Heart left ventricle (tissue), 16 donors: ENCODE data around the gene KIAA2012. TPM values are rescaled to one million over a fixed set of nuclear protein-coding genes. Genes with fewer than 3 reads are reported as not detected.

Source experiments
- ATAC-seq, 4 donors: fragments of 200-7000 bp; cut with Tn5 transposase; one replicate each; pipeline ENCODE4 v1.9.1; 2020 to 2022; ENCODE audit warnings: moderate library complexity in 4 of 4, mild to moderate bottlenecking in 3 of 4, moderate number of reproducible peaks in 1 of 4
- DNase-seq, 5 donors: peaks; one replicate each; pipeline ENCODE4 v3.0.0-alpha.2; 2020
- H3K27ac ChIP-seq, 12 donors: fragments of 200-600 bp; sonication (generic) in 4 of 12; one replicate each; pipeline versions ENCODE4 v1.5.0 to v1.8.0; 2016 to 2022; ENCODE audit warnings: mild to moderate bottlenecking in 2 of 12
- H3K27me3 ChIP-seq, 9 donors: fragments of 200-600 bp; sonication (generic) in 2 of 9; one replicate each; pipeline versions ENCODE4 v1.5.1 to v1.8.0; 2016 to 2022; ENCODE audit warnings: mild to moderate bottlenecking in 3 of 9
- H3K36me3 ChIP-seq, 9 donors: fragments of 200-600 bp; sonication (generic) in 2 of 9; one replicate each; pipeline versions ENCODE4 v1.5.0 to v1.8.0; 2018 to 2022; ENCODE audit warnings: mild to moderate bottlenecking in 2 of 9
- H3K4me1 ChIP-seq, 12 donors: fragments of 200-600 bp; sonication (generic) in 4 of 12; one replicate each; pipeline versions ENCODE4 v1.5.0 to v1.8.0; 2016 to 2022; ENCODE audit warnings: mild to moderate bottlenecking in 3 of 12
- H3K4me3 ChIP-seq, 12 donors: fragments of 200-600 bp; sonication (generic) in 4 of 12; one replicate each; pipeline versions ENCODE4 v1.5.0 to v1.8.0; 2017 to 2022; ENCODE audit warnings: mild to moderate bottlenecking in 9 of 12, moderate library complexity in 4 of 12
- H3K9me3 ChIP-seq, 12 donors: fragments of 200-600 bp; sonication (generic) in 4 of 12; one replicate each; pipeline versions ENCODE4 v1.5.0 to v1.8.0; 2016 to 2022; ENCODE audit warnings: mild to moderate bottlenecking in 1 of 12
- POLR2A ChIP-seq, 2 donors: fragments of 450-650 bp; IDR thresholded peaks; one replicate each; pipeline ENCODE4 v1.6.1; 2017; ENCODE audit warnings: antibody characterized with exemption in 2 of 2, mild to moderate bottlenecking in 2 of 2, moderate library complexity in 2 of 2
- WGBS, 4 donors: extraction: QIAGEN DNeasy Blood & Tissue Kit in 2 of 4; methylation state at CpG; one replicate each; pipeline versions ENCODE4 v1.1.5 to v1.1.7; 2013 to 2018; 5-methylcytosine and 5-hydroxymethylcytosine counted together
- intact Hi-C, 10 donors: fragments of 100-400 bp; cut with DNase I; formaldehyde crosslinking; loops; one replicate each; pipeline versions ENCODE4 v1.11.1 to v1.14.2; 2022
- polyA plus RNA-seq, 2 donors: library from polyadenylated mRNA; stranded (reverse); fragments of 200-250 nt; gene quantifications; one replicate each; pipeline ENCODE4 v1.2.3, GENCODE V29; 2013
- total RNA-seq, 9 donors: library from RNA; depleted of rRNA in 2 of 9; stranded (reverse); fragments of >200 nt in 2 of 9; fragmentation: NEBNext Ultra II Directional in 3 of 9; extraction: Animal tissue kit (Norgen Biotek cat#: 25700) in 3 of 9; gene quantifications; one replicate each; pipeline versions ENCODE4 v1.1.0 to v1.2.4, GENCODE V29; 2016 to 2023
- TF ChIP-seq, protein P1 (sequence below), 12 donors: fragments of 200-600 bp; sonication (generic) in 4 of 12; IDR thresholded peaks; one replicate each; pipeline versions ENCODE4 v1.5.0 to v1.8.0; 2018 to 2022; ENCODE audit warnings: antibody characterized with exemption in 12 of 12, mild to moderate bottlenecking in 5 of 12
- donor health status: ischemic (EF 13 %, LVEDD 7.1; RV severe dilation, severe dysfunction).
- donor health status: healthy with polysubstance abuse.
- donor health status: DM: no; HTN: yes; CAD: no.
- donor health status: DM: no; HTN: no; CAD: no.
- donor health status: ischemic (EF 25% LVEDD 6.9; RV normal size, moderate dysfunction).
- donor health status: ischemic (EF 25% LVEDD 5.7; RV mildly dilated, moderate dysfunction).
- donor health status: healthy.
- donor health status: DM: yes; HTN: yes; CAD: no.
- donor health status: ischemic (EF 35%, LVEDD 5.7; RV mildly dilated, moderate dysfunction).
- donor health status: nonischemic (EF 11% LVEDD 7.7; RV severe dilation, severe dysfunction).
- donor health status: DM: yes; HTN: yes; CAD: no.
- donor health status: PGD.
- donor health status: ischemic (EF 29% LVEDD 5.4; RV normal size, mild dysfunction).
- donor health status: nonischemic (EF 23%, LVEDD 6.1; RV moderate dilation, normal function).

Gene KIAA2012
- total and polyA plus RNA-seq, 11 donors, result 0.08 TPM; not detected in 10

GRCh38 chr2:202127687-202128331 is 54.8 kb downstream of the KIAA2012 start:
- intact Hi-C loops, result no loop called here

DNA sequence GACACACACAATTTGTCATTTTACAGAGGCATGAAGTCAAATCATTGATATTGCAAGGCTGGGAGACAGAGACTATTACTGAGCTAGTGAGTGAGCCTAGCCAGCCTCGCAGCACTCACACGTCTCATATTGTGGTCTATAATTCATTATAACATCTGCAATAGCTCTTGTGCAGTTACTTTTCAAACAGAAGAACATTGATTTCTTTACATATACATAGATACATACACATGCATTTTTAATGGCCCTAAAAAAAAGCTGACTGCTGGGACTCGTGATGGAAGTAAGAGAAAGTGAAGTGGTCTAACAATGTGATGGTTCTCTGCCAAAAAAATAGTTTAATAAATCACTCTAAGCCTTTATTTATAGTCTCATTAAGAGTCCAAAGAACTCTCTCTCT is 56.8 kb downstream of the KIAA2012 start:
- H3K4me3 ChIP-seq, result no peak overlapping the region
- TF ChIP-seq, protein P1, sequence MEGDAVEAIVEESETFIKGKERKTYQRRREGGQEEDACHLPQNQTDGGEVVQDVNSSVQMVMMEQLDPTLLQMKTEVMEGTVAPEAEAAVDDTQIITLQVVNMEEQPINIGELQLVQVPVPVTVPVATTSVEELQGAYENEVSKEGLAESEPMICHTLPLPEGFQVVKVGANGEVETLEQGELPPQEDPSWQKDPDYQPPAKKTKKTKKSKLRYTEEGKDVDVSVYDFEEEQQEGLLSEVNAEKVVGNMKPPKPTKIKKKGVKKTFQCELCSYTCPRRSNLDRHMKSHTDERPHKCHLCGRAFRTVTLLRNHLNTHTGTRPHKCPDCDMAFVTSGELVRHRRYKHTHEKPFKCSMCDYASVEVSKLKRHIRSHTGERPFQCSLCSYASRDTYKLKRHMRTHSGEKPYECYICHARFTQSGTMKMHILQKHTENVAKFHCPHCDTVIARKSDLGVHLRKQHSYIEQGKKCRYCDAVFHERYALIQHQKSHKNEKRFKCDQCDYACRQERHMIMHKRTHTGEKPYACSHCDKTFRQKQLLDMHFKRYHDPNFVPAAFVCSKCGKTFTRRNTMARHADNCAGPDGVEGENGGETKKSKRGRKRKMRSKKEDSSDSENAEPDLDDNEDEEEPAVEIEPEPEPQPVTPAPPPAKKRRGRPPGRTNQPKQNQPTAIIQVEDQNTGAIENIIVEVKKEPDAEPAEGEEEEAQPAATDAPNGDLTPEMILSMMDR (IDR thresholded peaks at IDR 0.05), result no peak
- TF ChIP-seq POLR2A (IDR thresholded peaks at IDR 0.05), result no peak
- H3K4me1 ChIP-seq, result peaks cover 0 to under 1% (median 0%) of the 10 kb centered on the region in 12 donors
- no peak overlapping the region for H3K27ac ChIP-seq
- no peaks in the 10 kb centered on the region for H3K36me3 ChIP-seq
- 71 to 76% (median 75%) methylated on average over 3 of the region's 3 CpGs for WGBS, 4 donors
- intact Hi-C loops, result no loop called here
- DNase-seq, result no peak
- no peaks in the 10 kb centered on the region for H3K27me3 ChIP-seq
- H3K9me3 ChIP-seq, result no peaks in the 10 kb centered on the region
- ATAC-seq, result no peak

More at GRCh38 chr2:202127687-202128331, 54.8 kb downstream of the KIAA2012 start:
- H3K4me1 ChIP-seq, result peaks cover 0 to 2% (median 0%) of the 10 kb centered on the region in 12 donors
- no peaks in the 10 kb centered on the region for H3K36me3 ChIP-seq
- ATAC-seq (no peak), DNase-seq (no peak)
- TF ChIP-seq, protein P1 (IDR thresholded peaks at IDR 0.05), result no peak
- no peak for TF ChIP-seq POLR2A (IDR thresholded peaks at IDR 0.05)
- H3K9me3 ChIP-seq, result no peaks in the 10 kb centered on the region
- peaks cover 0 to 5% (median 0%) of the 10 kb centered on the region in 9 donors for H3K27me3 ChIP-seq
- no peak overlapping the region for H3K4me3 ChIP-seq
- WGBS, 4 donors, result 70 to 77% (median 71%) methylated on average over 3 of the region's 3 CpGs
- no peak overlapping the region for H3K27ac ChIP-seq

GRCh38 chr2:202133200-202133908 is 60.3 kb downstream of the KIAA2012 start:
- H3K27me3 ChIP-seq, result no peaks in the 10 kb centered on the region
- H3K27ac ChIP-seq, result no peak overlapping the region
- DNase-seq, result no peak
- peaks cover 0 to 6% (median 0%) of the 10 kb centered on the region in 12 donors for H3K4me1 ChIP-seq
- no peaks in the 10 kb centered on the region for H3K9me3 ChIP-seq
- TF ChIP-seq, protein P1 (IDR thresholded peaks at IDR 0.05), result no peak
- TF ChIP-seq POLR2A (IDR thresholded peaks at IDR 0.05), result no peak
- ATAC-seq, result no peak
- no peak overlapping the region for H3K4me3 ChIP-seq
- no peaks in the 10 kb centered on the region for H3K36me3 ChIP-seq
- intact Hi-C loops, result no loop called here
- 78 to 85% (median 81%) methylated on average over 5 of the region's 5 CpGs for WGBS, 4 donors

DNA sequence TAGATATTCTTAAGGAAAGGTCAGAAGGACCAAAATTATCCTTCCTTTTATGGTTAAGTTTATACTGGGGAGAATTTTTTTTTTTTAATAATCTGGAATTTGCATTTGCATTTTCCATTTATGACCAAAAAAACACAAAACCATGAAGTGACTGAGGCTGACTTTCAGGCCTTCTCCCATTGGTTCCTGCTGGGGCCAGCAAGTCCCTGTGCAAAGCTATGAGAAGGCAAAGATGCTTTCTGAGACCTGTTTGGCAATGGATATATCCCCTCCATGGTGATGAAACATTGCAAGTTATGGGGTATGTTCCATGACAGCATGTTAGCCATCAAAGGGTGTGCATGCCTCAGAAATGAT is 60.8 kb downstream of the KIAA2012 start:
- no peaks in the 10 kb centered on the region for H3K27me3 ChIP-seq
- no peaks in the 10 kb centered on the region for H3K36me3 ChIP-seq
- peaks cover 0 to 6% (median 0%) of the 10 kb centered on the region in 12 donors for H3K4me1 ChIP-seq
- H3K9me3 ChIP-seq, result no peaks in the 10 kb centered on the region
- H3K27ac ChIP-seq, result no peak overlapping the region
- ATAC-seq (no peak), DNase-seq (no peak)
- intact Hi-C loops, result no loop called here
- TF ChIP-seq POLR2A (IDR thresholded peaks at IDR 0.05), result no peak
- TF ChIP-seq, protein P1 (IDR thresholded peaks at IDR 0.05), result no peak
- H3K4me3 ChIP-seq, result no peak overlapping the region
